H1 (cell line): ENCODE data around the gene MTM1. TPM values are rescaled to one million over a fixed set of nuclear protein-coding genes. Genes with fewer than 3 reads are reported as not detected.
A peak's percentile ranks its signal among the peaks of the same experiment; 100 is the strongest.

ENCODE experiments used
- CTCF ChIA-PET: fragments of 300-600 bp; sonication (Branson Sonifier 250); formaldehyde crosslinking; loops from one replicate; lab custom pipeline; 2021; ENCODE audit not compliant: partially characterized antibody; lab: Charles Lee
- POLR2A ChIA-PET: fragments of 300-600 bp; sonication (Branson Sonifier 250); formaldehyde crosslinking; loops from one replicate; lab custom pipeline; 2021; ENCODE audit warnings: inconsistent platforms; ENCODE audit not compliant: partially characterized antibody; lab: Charles Lee
- DNase-seq, 2 experiments: peaks; one replicate each; pipeline versions ENCODE4 v3.0.0 to v3.0.0-alpha.2; 2010 to 2022; ENCODE audit warnings: low spot score in 2 of 2, low read depth in 1 of 2, mixed read lengths in 1 of 2
- FAIRE-seq: peaks from 2 replicates; lab custom pipeline; 2011; peaks lifted over from hg19 to GRCh38; lab: Jason Lieb, UNC
- H2AFZ ChIP-seq: 2 replicates; pipeline ENCODE4 v1.8.1; 2012; ENCODE audit warnings: low read length, inconsistent platforms
- H2AK5ac ChIP-seq: 2 replicates; pipeline ENCODE4 v1.6.1; 2013; ENCODE audit warnings: low read depth, low read length
- H2BK120ac ChIP-seq: replicated peaks from 2 replicates; pipeline ENCODE3; 2013; ENCODE audit warnings: low read depth, low read length, inconsistent platforms
- H2BK12ac ChIP-seq: 2 replicates; pipeline ENCODE4 v1.6.1; 2013; ENCODE audit warnings: low read depth, low read length
- H2BK15ac ChIP-seq: 2 replicates; pipeline ENCODE4 v1.6.1; 2013; ENCODE audit warnings: low read length
- H2BK20ac ChIP-seq: 2 replicates; pipeline ENCODE4 v1.6.1; 2013; ENCODE audit warnings: low read length
- H2BK5ac ChIP-seq: 2 replicates; pipeline ENCODE4 v1.6.1; 2013; ENCODE audit warnings: low read depth, low read length
- H3K14ac ChIP-seq: 2 replicates; pipeline ENCODE4 v1.6.1; 2013; ENCODE audit warnings: inconsistent platforms; ENCODE audit not compliant: insufficient read length
- H3K18ac ChIP-seq: 2 replicates; pipeline ENCODE4 v1.6.1; 2013; ENCODE audit warnings: low read length; ENCODE audit errors: extremely low read depth
- H3K23ac ChIP-seq: 2 replicates; pipeline ENCODE4 v1.6.1; 2013; ENCODE audit warnings: inconsistent platforms; ENCODE audit not compliant: insufficient read length
- H3K23me2 ChIP-seq: 2 replicates; pipeline ENCODE4 v1.6.1; 2013; ENCODE audit warnings: low read depth, low read length
- H3K27ac ChIP-seq: 2 replicates; pipeline ENCODE4 v1.6.1; 2011; ENCODE audit warnings: low read depth, low read length, inconsistent platforms
- H3K27me3 ChIP-seq, 4 experiments: replicated peaks in 1 of 4; 1 replicate in 1 of 4; 2 replicates in 3 of 4; pipeline versions ENCODE4 v1.6.1 to v1.8.1; 2011 to 2013; ENCODE audit warnings: low read length in 3 of 4, mild to moderate bottlenecking in 3 of 4, inconsistent platforms in 2 of 4, mixed read lengths in 2 of 4, moderate library complexity in 1 of 4; ENCODE audit not compliant: control insufficient read depth in 3 of 4, insufficient read depth in 3 of 4; ENCODE audit errors: extremely low read depth in 1 of 4
- H3K36me3 ChIP-seq, 4 experiments: 2 replicates each; pipeline versions ENCODE4 v1.6.1 to v1.8.1; 2011 to 2013; ENCODE audit warnings: mild to moderate bottlenecking in 4 of 4, low read length in 3 of 4, moderate library complexity in 2 of 4, control low read depth in 1 of 4, inconsistent platforms in 1 of 4; ENCODE audit not compliant: insufficient read depth in 4 of 4, control insufficient read depth in 2 of 4
- H3K4ac ChIP-seq: replicated peaks from 2 replicates; pipeline ENCODE3; 2013; ENCODE audit warnings: low read length, low read depth, mixed read lengths, inconsistent platforms; ENCODE audit not compliant: insufficient read length
- H3K4me1 ChIP-seq, 4 experiments: replicated peaks in 1 of 4; 1 replicate in 1 of 4; 2 replicates in 3 of 4; pipeline versions ENCODE4 v1.6.1 to v1.8.1; 2011 to 2013; ENCODE audit warnings: low read length in 3 of 4, inconsistent platforms in 2 of 4, mixed read lengths in 1 of 4; ENCODE audit not compliant: insufficient read depth in 4 of 4, control insufficient read depth in 3 of 4
- H3K4me2 ChIP-seq, 2 experiments: 2 replicates each; pipeline versions ENCODE4 v1.6.1 to v1.8.1; 2011 to 2013; ENCODE audit warnings: low read depth in 2 of 2, low read length in 2 of 2, control low read depth in 1 of 2, inconsistent platforms in 1 of 2, mild to moderate bottlenecking in 1 of 2; ENCODE audit not compliant: insufficient read depth in 1 of 2
- H3K4me3 ChIP-seq, 4 experiments: fragments of 200-600, 300-600 bp in 1 of 4; sonication (generic), shearing (Covaris generic), sonication (Bioruptor Twin) in 1 of 4; 2 replicates each; pipeline versions ENCODE4 v1.5.1 to v1.8.1; 2011 to 2016; ENCODE audit warnings: low read length in 4 of 4, low read depth in 3 of 4, control low read depth in 2 of 4, inconsistent platforms in 2 of 4, mild to moderate bottlenecking in 2 of 4, mixed read lengths in 1 of 4, moderate library complexity in 1 of 4; ENCODE audit not compliant: insufficient read depth in 2 of 4; ENCODE audit errors: extremely low read depth in 1 of 4
- H3K56ac ChIP-seq: replicated peaks from 2 replicates; pipeline ENCODE3; 2013; ENCODE audit warnings: low read depth, mild to moderate bottlenecking, mixed read lengths, low read length, inconsistent platforms; ENCODE audit not compliant: insufficient read length
- H3K79me1 ChIP-seq: 2 replicates; pipeline ENCODE4 v1.6.1; 2013; ENCODE audit warnings: low read depth, low read length, control low read depth
- H3K79me2 ChIP-seq, 2 experiments: 2 replicates each; pipeline versions ENCODE4 v1.6.1 to v1.8.1; 2012 to 2013; ENCODE audit warnings: low read length in 2 of 2, mild to moderate bottlenecking in 2 of 2, inconsistent platforms in 1 of 2; ENCODE audit not compliant: insufficient read depth in 2 of 2, control insufficient read depth in 1 of 2
- H3K9ac ChIP-seq, 4 experiments: replicated peaks in 1 of 4; 1 replicate in 1 of 4; 2 replicates in 3 of 4; pipeline versions ENCODE4 v1.6.1 to v1.8.1; 2011 to 2013; ENCODE audit warnings: low read depth in 3 of 4, low read length in 3 of 4, control low read depth in 2 of 4, mild to moderate bottlenecking in 2 of 4, moderate library complexity in 2 of 4, inconsistent platforms in 1 of 4; ENCODE audit errors: extremely low read depth in 1 of 4
- H3K9me3 ChIP-seq, 2 experiments: 2 replicates each; pipeline versions ENCODE4 v1.6.1 to v1.8.1; 2012 to 2013; ENCODE audit warnings: mild to moderate bottlenecking in 2 of 2, moderate library complexity in 2 of 2, control low read depth in 1 of 2, inconsistent platforms in 1 of 2, low read depth in 1 of 2, low read length in 1 of 2, mixed read lengths in 1 of 2; ENCODE audit not compliant: insufficient read depth in 2 of 2
- H4K20me1 ChIP-seq, 2 experiments: replicated peaks in 1 of 2; 2 replicates each; pipeline versions ENCODE3 to v1.8.1; 2011 to 2013; ENCODE audit warnings: inconsistent platforms in 2 of 2, low read length in 2 of 2, mild to moderate bottlenecking in 1 of 2; ENCODE audit not compliant: insufficient read depth in 2 of 2, control insufficient read depth in 1 of 2
- H4K5ac ChIP-seq: 2 replicates; pipeline ENCODE4 v1.6.1; 2013; ENCODE audit warnings: low read length, low read depth, mixed read lengths, inconsistent platforms; ENCODE audit not compliant: insufficient read length
- H4K8ac ChIP-seq: 2 replicates; pipeline ENCODE4 v1.8.0; 2013; ENCODE audit warnings: mild to moderate bottlenecking, moderate library complexity, low read length, inconsistent platforms; ENCODE audit not compliant: insufficient read depth; ENCODE audit errors: extremely low read depth
- H4K91ac ChIP-seq: replicated peaks from 2 replicates; pipeline ENCODE3; 2013; ENCODE audit warnings: low read length, mixed read lengths, inconsistent platforms; ENCODE audit not compliant: insufficient read length
- GABPA ChIP-seq: IDR thresholded peaks from 2 replicates; pipeline ENCODE4 v1.6.1; 2011; ENCODE audit warnings: mild to moderate bottlenecking, low read length, moderate library complexity, borderline replicate concordance; ENCODE audit not compliant: insufficient read depth
- HDAC2 ChIP-seq, 2 experiments: fragments of 300-600 bp in 1 of 2; sonication (generic) in 1 of 2; IDR thresholded peaks; 2 replicates each; pipeline ENCODE4 v1.6.1; 2011 to 2012; ENCODE audit warnings: low read depth in 2 of 2, low read length in 2 of 2, mild to moderate bottlenecking in 2 of 2, moderate library complexity in 2 of 2, borderline replicate concordance in 1 of 2, inconsistent platforms in 1 of 2
- MAFK ChIP-seq: IDR thresholded peaks from 2 replicates; pipeline ENCODE4 v1.6.1; 2012; ENCODE audit warnings: low read depth, mild to moderate bottlenecking, improper control_type of control experiment, low read length
- NANOG ChIP-seq: IDR thresholded peaks from 2 replicates; pipeline ENCODE4 v1.6.1; 2011; ENCODE audit warnings: low read length, low read depth, mild to moderate bottlenecking, inconsistent platforms; ENCODE audit not compliant: insufficient read depth, poor library complexity, severe bottlenecking
- RAD21 ChIP-seq, 2 experiments: IDR thresholded peaks in 1 of 2; conservative IDR thresholded peaks in 1 of 2; 2 replicates each; pipeline ENCODE4 v1.6.1; 2011; ENCODE audit warnings: low read depth in 2 of 2, low read length in 2 of 2, improper control_type of control experiment in 1 of 2, inconsistent platforms in 1 of 2, mild to moderate bottlenecking in 1 of 2, moderate library complexity in 1 of 2
- SP2 ChIP-seq: IDR thresholded peaks from 2 replicates; pipeline ENCODE4 v1.6.1; 2012; ENCODE audit warnings: mild to moderate bottlenecking, low read length, inconsistent platforms
- WGBS, 2 experiments: shearing (Covaris generic) in 1 of 2; methylation state at CpG; one replicate each; pipeline versions ENCODE4 v1.1.6 to v1.1.7; 2013 to 2015; ENCODE audit warnings: low lambda C conversion rate in 2 of 2, mixed read lengths in 2 of 2, inconsistent platforms in 1 of 2, low coverage in 1 of 2, missing lambda C conversion rate in 1 of 2; ENCODE audit not compliant: insufficient replicate concordance in 2 of 2, insufficient coverage in 1 of 2, insufficient read length in 1 of 2; ENCODE audit errors: extremely low coverage in 1 of 2, missing lambda C conversion rate in 1 of 2; 5-methylcytosine and 5-hydroxymethylcytosine counted together
- polyA plus RNA-seq, 7 experiments: library from polyadenylated mRNA; depleted of rRNA in 3 of 7; stranded (reverse) in 5 of 7; unstranded in 2 of 7; fragments of >200 nt in 5 of 7; fragments of 200-250 nt in 2 of 7; gene quantifications; 1 replicate in 5 of 7; 2 replicates in 1 of 7; 4 replicates in 1 of 7; pipeline versions ENCODE4 v1.2.1 to v1.2.3, GENCODE V29; 2011 to 2013; ENCODE audit warnings: missing spikeins in 2 of 7, mixed read lengths in 2 of 7
- total RNA-seq: library from RNA; stranded (reverse); fragmentation: NEBNext Ultra II Directional; extraction: Animal tissue kit (Norgen Biotek cat#: 25700); gene quantifications from 2 replicates; pipeline ENCODE4 v1.2.1, GENCODE V29; 2021
- TF ChIP-seq, protein P1 (sequence below), 3 experiments: IDR thresholded peaks; 1 replicate in 2 of 3; 2 replicates in 1 of 3; pipeline versions ENCODE4 v1.5.1 to v1.6.1; 2011; ENCODE audit warnings: low read length in 3 of 3, mild to moderate bottlenecking in 3 of 3, inconsistent platforms in 2 of 3, low read depth in 1 of 3, moderate library complexity in 1 of 3; ENCODE audit not compliant: insufficient read depth in 1 of 3; ENCODE audit errors: control extremely low read depth in 1 of 3

Gene MTM1
- total and polyA plus RNA-seq, 2 of the 8 experiments (the other 6 are each of a cell fraction or from before 2014, with no cell fraction given), result 2.3 to 8.4 TPM

DNA sequence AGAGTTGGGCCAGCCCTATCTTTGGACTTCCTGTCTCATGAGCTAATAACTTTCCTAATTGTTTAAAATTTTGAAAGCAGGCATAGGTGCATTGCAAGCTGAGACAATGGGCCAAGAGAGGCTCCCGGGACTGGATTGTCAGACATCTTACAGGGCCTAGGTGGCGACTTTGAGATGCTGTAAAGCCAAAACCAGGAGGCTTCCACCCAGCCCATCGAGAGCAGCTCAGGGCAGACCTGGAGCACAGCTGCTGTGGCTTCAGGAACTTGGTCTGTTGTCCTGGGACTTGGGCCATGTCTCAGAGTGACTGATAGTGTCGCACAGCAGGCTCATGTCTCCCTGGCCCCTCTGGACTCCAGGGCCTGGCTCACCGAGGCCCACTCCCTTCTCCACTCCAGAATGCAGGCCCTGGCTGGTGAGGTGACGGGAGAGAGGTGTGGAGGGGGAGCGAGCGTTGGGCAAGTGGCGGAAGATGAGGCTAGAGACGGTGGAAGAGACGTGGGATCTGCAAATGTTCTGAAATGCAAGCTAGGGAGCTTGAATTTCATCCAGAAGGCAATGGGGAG, 24.1 kb upstream of the MTM1 start:
- H3K4ac ChIP-seq, result no peak overlapping the region
- no peak overlapping the region for H4K5ac ChIP-seq
- FAIRE-seq, result peak; percentile 73
- TF ChIP-seq HDAC2 (IDR thresholded peaks at IDR 0.05; ENCODE audit: borderline replicate concordance in 1 of 2, low read depth in 2 of 2, low read length in 2 of 2) (no peak), MAFK (no peak), RAD21 (IDR thresholded peaks at IDR 0.05 in 1 of 2, conservative IDR thresholded peaks at IDR 0.05 in 1 of 2; ENCODE audit: low read depth in 2 of 2, low read length in 2 of 2) (peak; percentile 61 to 78), NANOG (no peak), SP2 (no peak), GABPA (no peak)
- TF ChIP-seq, protein P1, sequence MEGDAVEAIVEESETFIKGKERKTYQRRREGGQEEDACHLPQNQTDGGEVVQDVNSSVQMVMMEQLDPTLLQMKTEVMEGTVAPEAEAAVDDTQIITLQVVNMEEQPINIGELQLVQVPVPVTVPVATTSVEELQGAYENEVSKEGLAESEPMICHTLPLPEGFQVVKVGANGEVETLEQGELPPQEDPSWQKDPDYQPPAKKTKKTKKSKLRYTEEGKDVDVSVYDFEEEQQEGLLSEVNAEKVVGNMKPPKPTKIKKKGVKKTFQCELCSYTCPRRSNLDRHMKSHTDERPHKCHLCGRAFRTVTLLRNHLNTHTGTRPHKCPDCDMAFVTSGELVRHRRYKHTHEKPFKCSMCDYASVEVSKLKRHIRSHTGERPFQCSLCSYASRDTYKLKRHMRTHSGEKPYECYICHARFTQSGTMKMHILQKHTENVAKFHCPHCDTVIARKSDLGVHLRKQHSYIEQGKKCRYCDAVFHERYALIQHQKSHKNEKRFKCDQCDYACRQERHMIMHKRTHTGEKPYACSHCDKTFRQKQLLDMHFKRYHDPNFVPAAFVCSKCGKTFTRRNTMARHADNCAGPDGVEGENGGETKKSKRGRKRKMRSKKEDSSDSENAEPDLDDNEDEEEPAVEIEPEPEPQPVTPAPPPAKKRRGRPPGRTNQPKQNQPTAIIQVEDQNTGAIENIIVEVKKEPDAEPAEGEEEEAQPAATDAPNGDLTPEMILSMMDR (IDR thresholded peaks at IDR 0.05; ENCODE audit: control extremely low read depth in 1 of 3, insufficient read depth in 1 of 3, low read depth in 1 of 3, low read length in 3 of 3), result peak in 2 of 3 experiments; percentile 44 to 57; a peak in 3 of 4 replicates
- no peak overlapping the region for H3K9ac ChIP-seq
- WGBS, 2 experiments, result 54% methylated on average over 6 of the region's 11 CpGs; no CpG with 5 or more reads in 1 of the 2 experiments
- no peaks in the 10 kb centered on the region for H3K79me2 ChIP-seq
- H2AFZ ChIP-seq, result 0 out of 2 replicates have a peak overlapping the region, but pooled peaks have one; percentile 53
- H3K4me2 ChIP-seq, result no peak overlapping the region
- H3K23me2 ChIP-seq, result no peaks in the 10 kb centered on the region; the same call in 1 of the 2 replicates
- no peak overlapping the region for H2AK5ac ChIP-seq
- POLR2A ChIA-PET, result interaction anchor here (0.6 kb wide), 1 partner anchor 169 kb away, joined by 4 read pairs; no protein-coding TSS in a partner anchor
- no peak overlapping the region for H3K27ac ChIP-seq
- peaks cover 0 to 9% (median 3%) of the 10 kb centered on the region in 4 experiments; a peak in 3 of 7 replicates for H3K4me1 ChIP-seq
- H3K18ac ChIP-seq, result no peak overlapping the region; the same call in 1 of the 2 replicates
- no peak overlapping the region for H2BK20ac ChIP-seq
- no peak overlapping the region for H2BK5ac ChIP-seq
- no peak overlapping the region for H3K4me3 ChIP-seq
- no peak overlapping the region for H2BK120ac ChIP-seq
- H3K79me1 ChIP-seq, result no peaks in the 10 kb centered on the region
- peaks cover 0 to 29% (median 21%) of the 10 kb centered on the region in 4 experiments; a peak in 6 of 7 replicates for H3K27me3 ChIP-seq
- 0 out of 2 replicates have a peak overlapping the region, but pooled peaks have one; percentile 60 for H2BK12ac ChIP-seq
- no peak overlapping the region for H2BK15ac ChIP-seq
- no peak for DNase-seq
- H3K9me3 ChIP-seq, result no peaks in the 10 kb centered on the region
- no peak overlapping the region for H3K56ac ChIP-seq
- no peaks in the 10 kb centered on the region for H4K20me1 ChIP-seq
- H4K8ac ChIP-seq, result no peak overlapping the region
- CTCF ChIA-PET, result interaction anchor here (0.7 to 2.5 kb wide), 25 partner anchors 9 to 173 kb away, joined by 3 to 10 read pairs (median 3); partner anchors contain the start of gene MTM1
- H4K91ac ChIP-seq, result peak overlapping the region; percentile 10
- no peak overlapping the region for H3K14ac ChIP-seq
- H3K23ac ChIP-seq, result no peak overlapping the region
- no peaks in the 10 kb centered on the region for H3K36me3 ChIP-seq
